HG03159 (cell line): Measurements from ENCODE around the gene AUNIP.

Source experiments
- ATAC-seq: cut with Tn5 transposase; IDR thresholded peaks from one replicate; pipeline ENCODE4 v1.9.1; 2021; ENCODE audit warnings: mild to moderate bottlenecking, moderate library complexity; ENCODE audit not compliant: unreplicated experiment

The AUNIP gene

GRCh38 chr1:25832336-25833037 is 26.8 kb downstream of the AUNIP start:
- no peak for ATAC-seq

- ATAC-seq = no peak
Observed at GRCh38 chr1:25831569-25832196, 27.6 kb downstream of the AUNIP start.

- ATAC-seq = no peak
Observed at GRCh38 chr1:25829046-25829445, 30.2 kb downstream of the AUNIP start.

GRCh38 chr1:25828491-25828890 is 30.8 kb downstream of the AUNIP start:
- no peak for ATAC-seq

DNA sequence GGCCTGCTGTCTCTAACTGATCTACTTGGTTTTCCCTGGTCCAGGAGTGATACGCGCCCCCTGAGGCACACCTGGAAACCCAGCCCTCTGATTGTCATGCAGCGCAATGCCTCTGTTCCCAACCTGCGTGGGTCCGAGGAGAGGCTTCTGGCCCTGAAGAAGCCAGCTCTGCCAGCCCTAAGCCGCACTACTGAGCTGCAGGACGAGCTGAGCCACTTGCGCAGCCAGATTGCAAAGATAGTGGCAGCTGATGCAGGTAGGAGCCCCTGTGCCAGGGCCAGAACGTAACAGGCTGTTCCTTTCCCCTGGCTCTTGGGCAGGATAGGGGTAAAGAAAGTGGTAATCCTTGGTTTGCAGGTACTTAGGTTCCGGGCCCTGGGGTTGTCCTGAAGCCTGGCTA is 32.7 kb downstream of the AUNIP start:
- ATAC-seq = no peak

DNA sequence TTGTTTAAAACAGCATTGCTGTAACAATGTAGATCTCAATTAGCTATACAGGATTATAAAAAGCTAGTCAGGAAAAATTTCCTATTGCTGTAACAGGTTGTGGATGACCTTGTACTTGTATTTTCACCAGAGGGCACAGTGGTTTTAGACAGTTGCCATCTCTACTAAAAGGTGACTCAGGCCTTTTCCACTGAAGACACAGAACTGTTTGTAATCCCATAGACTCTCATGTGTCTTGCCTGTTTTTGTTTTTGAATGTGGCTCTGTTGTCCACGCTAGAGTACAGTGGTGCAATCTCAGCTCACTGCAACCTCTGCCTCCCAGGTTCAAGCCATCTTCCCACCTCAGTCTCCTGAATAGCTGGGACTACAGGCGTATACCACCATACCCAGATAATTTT is 33.7 kb downstream of the AUNIP start:
- ATAC-seq = no peak

DNA sequence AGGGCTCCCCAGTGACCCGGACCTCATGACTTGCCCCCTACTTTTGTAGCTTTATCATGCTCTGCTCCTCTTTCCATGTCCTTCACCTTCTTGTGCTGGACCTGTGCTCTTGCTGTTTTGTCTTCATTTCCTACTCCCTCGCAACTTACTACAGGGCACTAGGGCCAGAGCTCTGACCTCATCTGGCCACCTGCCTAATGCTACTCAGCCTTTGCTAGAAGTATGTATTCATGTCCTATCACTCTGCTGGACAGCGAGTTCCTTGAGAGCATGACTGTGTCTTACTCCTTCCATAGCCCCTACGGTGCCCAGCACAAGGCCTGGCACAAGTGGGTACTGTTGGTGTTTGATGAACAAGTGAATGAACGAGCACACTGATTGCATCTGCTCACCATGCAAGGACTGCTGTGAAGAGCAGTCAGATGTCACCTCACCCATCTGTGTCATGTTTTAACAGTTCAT is 37.6 kb downstream of the AUNIP start:
- no peak for ATAC-seq

GRCh38 chr1:25821112-25821476 is 38.2 kb downstream of the AUNIP start:
- no peak for ATAC-seq

GRCh38 chr1:25820247-25821111 is 38.8 kb downstream of the AUNIP start:
- ATAC-seq = peak; percentile 55

DNA sequence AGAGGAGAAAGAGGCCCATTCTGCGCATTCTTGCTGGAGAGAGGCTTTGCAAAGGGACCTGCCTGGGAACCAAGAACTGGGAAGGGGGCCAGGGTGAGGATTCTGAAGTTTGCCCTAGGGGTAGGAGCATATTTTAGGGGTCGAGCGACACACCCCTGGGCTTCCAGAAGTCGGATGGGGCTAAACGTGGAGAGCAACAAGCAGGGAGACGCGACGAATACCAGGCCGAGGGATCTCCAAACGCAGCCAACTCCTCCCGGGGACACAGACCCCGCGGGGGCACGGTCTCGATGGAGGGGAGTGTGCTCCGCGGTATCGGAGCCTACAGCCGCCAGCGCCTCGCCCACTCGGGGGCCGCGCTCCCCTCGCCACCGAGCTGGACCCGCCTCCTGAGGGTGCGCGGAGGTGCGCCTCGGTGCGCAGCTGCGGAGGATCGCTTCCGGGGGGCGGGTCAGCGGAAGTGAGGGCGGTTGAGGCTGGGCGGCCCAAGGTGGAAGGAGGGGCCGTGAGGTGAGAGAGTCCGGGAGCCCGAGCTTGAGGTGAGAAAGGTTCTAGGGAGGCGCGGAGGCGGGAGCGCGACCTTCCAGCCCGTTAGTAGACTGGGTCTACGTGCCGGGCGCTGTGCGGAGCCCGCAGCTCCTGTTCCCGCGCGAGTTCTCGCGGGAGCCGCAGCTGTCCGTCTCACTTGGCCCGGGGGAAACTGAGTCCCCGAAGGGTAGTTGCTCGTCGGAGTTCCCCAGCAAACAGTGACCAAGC is 39.6 kb downstream of the AUNIP start, which contains the start of gene MTFR1L:
TSS of gene MTFR1L (plus strand) at position 464 of the 756 bp plus-strand sequence. CDS start 3,151 bp downstream, outside the sequence.
- ATAC-seq = peak; percentile 76

DNA sequence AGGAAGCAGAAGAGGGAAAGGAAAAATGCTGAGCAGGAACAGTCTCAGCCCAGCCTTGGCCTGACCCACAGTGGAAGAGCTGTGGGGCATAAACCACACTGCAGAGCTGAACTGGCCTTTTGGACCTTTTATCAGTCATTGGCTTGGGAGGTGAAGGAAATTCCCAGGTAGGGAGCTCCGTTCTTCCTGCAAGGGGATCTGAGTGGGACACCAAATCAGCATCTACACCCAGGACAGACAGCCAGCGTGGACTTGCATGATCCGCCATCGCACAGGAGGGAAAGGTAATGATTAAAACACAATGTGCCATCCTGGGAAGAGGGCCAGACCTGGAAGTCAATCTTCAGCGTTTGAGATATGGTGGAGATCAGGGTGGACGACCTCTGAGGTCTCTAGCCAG is 40.7 kb downstream of the AUNIP start:
- no peak for ATAC-seq

- no peak for ATAC-seq
Observed at GRCh38 chr1:25817840-25818501, 41.3 kb downstream of the AUNIP start.

DNA sequence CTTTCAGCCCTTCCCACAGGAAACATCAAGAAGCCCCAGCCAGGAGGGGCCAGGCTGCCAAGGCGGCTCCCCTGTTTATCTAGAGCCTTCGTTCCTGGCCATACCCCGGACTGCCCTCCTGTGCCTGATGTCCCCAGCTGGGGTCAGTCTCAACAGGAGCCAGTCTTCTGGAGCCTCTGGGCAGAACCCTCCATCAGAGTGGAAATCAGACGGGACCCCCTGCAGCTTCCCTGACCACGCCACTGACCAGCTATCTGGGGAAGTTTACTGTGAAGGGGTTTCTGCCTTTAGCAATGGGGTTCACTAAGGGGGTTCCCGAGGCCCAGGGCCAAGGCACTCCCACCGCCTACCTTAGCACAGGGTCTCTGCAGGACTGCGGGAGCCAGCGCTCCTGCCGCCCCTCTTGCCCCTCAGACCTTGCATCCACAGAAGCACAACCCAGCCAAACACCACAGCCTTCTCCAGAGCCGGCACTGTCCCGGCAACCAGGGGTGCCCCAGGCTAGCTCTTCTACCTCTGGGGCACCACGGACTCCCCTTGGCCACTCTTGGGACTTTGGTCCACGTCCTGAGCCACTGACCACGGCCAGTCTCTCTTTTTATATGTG is 43.0 kb downstream of the AUNIP start:
- ATAC-seq = no peak

- ATAC-seq = no peak
Observed at GRCh38 chr1:25815208-25816111, 43.8 kb downstream of the AUNIP start.

- no peak for ATAC-seq
Observed at GRCh38 chr1:25814549-25815087, 44.6 kb downstream of the AUNIP start.

DNA sequence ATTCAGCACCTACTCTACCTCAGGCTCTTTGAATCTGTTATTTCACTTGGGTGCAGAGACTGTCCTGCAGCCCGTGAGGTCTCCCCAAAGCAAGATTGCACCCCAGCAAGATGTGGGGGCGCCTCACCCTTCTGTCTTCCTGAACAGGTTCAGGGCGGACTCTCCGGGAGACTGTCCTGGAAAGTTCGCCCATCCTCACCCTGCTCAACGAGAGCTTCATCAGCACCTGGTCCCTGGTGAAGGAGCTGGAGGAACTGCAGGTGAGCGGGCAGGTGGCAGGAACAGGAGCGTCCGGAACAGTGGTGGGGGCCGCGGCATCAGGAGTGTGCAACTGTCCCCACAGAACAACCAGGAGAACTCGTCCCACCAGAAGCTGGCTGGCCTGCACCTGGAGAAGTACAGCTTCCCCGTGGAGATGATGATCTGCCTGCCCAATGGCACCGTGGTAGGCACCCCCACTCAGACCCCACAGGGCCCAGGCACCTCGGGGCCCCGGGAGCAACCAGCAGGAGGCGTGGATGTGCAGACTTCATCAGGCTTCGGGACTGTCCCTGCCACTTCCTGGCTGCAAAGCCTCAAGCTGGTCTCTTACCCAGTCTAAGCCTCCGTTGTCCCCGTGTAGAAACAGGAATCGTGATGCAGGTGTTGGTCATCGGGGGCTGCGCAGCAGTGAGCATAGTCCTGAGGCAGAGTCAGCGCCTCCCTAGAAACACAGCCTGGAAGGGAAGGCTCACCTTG is 45.4 kb downstream of the AUNIP start:
- ATAC-seq = no peak

DNA sequence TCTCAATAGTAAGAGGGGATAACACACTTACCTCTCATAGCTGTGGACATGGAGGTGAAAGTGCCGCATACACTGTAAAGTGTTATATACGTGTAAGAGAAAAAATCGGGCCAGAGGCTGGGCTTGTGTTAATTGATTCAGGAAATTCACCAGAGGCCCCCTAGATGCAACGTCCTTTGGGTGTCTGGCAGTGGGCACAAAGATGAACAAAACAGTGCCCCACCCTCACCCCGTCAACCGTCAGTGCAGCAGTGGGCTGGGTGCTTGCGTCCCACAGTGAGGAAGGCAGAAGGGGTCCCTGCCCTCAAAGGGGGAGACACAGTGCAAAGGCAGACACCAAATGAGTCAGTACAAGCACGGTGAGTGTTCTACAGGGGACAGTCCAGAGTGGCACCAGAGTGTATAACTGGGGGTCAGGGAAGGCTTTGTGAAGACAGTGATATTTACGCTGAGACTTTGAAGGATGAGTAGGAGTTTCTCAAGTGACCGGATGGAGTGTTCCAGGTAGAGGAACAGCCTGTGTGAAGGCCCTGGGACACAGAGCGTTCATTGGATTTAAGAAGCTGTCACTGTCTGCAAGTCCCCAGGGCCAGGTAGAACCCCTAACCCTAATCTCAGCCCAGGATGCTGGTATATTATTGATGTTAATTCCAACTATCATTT is 46.1 kb downstream of the AUNIP start:
- ATAC-seq = no peak
